HG03097 (cell line): ENCODE data around the gene ADAM22.
"Not testable (repeated sequence)": the region's sequence is repeated elsewhere in the genome, so short reads cannot be mapped to it uniquely, and the experiment has no call there.

Experiments
- ATAC-seq: cut with Tn5 transposase; IDR thresholded peaks from one replicate; pipeline ENCODE4 v1.9.1; 2021; ENCODE audit not compliant: unreplicated experiment, low FRiP score

The ADAM22 gene

GRCh38 chr7:87945926-87946325 lies 11.9 kb downstream of the ADAM22 start:
- not testable (repeated sequence) for ATAC-seq

GRCh38 chr7:87948371-87948770 lies 14.3 kb downstream of the ADAM22 start:
- no peak for ATAC-seq

- ATAC-seq, result no peak
Measured at GRCh38 chr7:87959336-87959735, 25.3 kb downstream of the ADAM22 start.

- ATAC-seq, result no peak
Measured at GRCh38 chr7:87960239-87960638, 26.2 kb downstream of the ADAM22 start.

GRCh38 chr7:87961754-87962153 lies 27.7 kb downstream of the ADAM22 start:
- no peak for ATAC-seq

- no peak for ATAC-seq
Measured at GRCh38 chr7:87966271-87966670, 32.2 kb downstream of the ADAM22 start.

GRCh38 chr7:87968021-87968420 lies 34.0 kb downstream of the ADAM22 start:
- ATAC-seq, result no peak

- no peak for ATAC-seq
Measured at GRCh38 chr7:87982116-87982515, 48.1 kb downstream of the ADAM22 start.

GRCh38 chr7:87984088-87984487 lies 50.0 kb downstream of the ADAM22 start:
- no peak for ATAC-seq

- ATAC-seq, result no peak
Measured at GRCh38 chr7:87993269-87993668, 59.2 kb downstream of the ADAM22 start.

- ATAC-seq, result no peak
Measured at GRCh38 chr7:87999261-87999660, 65.2 kb downstream of the ADAM22 start.

GRCh38 chr7:88001744-88002530 lies 67.9 kb downstream of the ADAM22 start:
- no peak for ATAC-seq

- no peak for ATAC-seq
Measured at GRCh38 chr7:88002617-88003016, 68.6 kb downstream of the ADAM22 start.

GRCh38 chr7:88003581-88003980 lies 69.5 kb downstream of the ADAM22 start:
- no peak for ATAC-seq

- ATAC-seq, result no peak
Measured at GRCh38 chr7:88005191-88005590, 71.1 kb downstream of the ADAM22 start.

- no peak for ATAC-seq
Measured at GRCh38 chr7:88009651-88010050, 75.6 kb downstream of the ADAM22 start.

- ATAC-seq, result no peak
Measured at GRCh38 chr7:88012086-88012485, 78.0 kb downstream of the ADAM22 start.

- no peak for ATAC-seq
Measured at GRCh38 chr7:88013981-88014380, 79.9 kb downstream of the ADAM22 start.

GRCh38 chr7:88014581-88014980 lies 80.5 kb downstream of the ADAM22 start:
- no peak for ATAC-seq

GRCh38 chr7:88015309-88015708 lies 81.3 kb downstream of the ADAM22 start:
- no peak for ATAC-seq

GRCh38 chr7:88018501-88018900 lies 84.5 kb downstream of the ADAM22 start:
- no peak for ATAC-seq

GRCh38 chr7:88020953-88021665 lies 87.1 kb downstream of the ADAM22 start:
- no peak for ATAC-seq
